GM12874 (cell line): ENCODE data around the gene AFAP1.

ENCODE experiments used
- TF ChIP-seq, protein P1 (sequence below): IDR thresholded peaks from 2 replicates; pipeline ENCODE4 v1.5.1; 2011; ENCODE audit warnings: low read depth, mild to moderate bottlenecking, control low read depth, low read length, moderate library complexity; ENCODE audit not compliant: insufficient read depth

AFAP1 gene

DNA sequence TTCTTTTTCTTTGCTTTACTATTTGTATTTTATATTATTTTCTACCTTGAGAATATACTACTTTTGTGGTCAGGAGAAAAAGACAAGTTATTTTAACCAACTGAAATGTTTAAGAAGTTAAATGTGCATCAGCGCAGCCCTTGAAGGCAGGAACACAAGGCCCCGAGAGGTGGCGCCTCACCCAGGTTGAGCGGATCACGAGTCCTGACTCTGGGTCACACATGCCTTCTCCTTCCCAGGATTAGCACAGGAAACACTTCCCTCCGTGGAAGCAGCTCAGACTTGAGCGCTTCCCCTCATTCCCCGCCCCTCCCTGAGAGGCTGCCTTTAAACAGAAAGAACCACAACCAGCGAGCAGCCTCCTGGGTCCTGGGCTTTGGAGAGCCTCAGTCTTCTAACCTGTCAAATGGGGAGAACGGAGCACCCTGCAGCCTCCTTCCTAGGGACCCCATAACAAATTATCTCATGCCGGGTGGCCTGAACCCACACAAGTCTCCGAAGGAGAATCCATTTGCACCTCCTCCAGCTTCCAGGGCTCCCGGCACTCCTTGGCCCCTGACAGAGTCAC is 217.6 kb downstream of the AFAP1 start:
- TF ChIP-seq, protein P1, sequence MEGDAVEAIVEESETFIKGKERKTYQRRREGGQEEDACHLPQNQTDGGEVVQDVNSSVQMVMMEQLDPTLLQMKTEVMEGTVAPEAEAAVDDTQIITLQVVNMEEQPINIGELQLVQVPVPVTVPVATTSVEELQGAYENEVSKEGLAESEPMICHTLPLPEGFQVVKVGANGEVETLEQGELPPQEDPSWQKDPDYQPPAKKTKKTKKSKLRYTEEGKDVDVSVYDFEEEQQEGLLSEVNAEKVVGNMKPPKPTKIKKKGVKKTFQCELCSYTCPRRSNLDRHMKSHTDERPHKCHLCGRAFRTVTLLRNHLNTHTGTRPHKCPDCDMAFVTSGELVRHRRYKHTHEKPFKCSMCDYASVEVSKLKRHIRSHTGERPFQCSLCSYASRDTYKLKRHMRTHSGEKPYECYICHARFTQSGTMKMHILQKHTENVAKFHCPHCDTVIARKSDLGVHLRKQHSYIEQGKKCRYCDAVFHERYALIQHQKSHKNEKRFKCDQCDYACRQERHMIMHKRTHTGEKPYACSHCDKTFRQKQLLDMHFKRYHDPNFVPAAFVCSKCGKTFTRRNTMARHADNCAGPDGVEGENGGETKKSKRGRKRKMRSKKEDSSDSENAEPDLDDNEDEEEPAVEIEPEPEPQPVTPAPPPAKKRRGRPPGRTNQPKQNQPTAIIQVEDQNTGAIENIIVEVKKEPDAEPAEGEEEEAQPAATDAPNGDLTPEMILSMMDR = peak; percentile 18; the same call in 1 of the 2 replicates

DNA sequence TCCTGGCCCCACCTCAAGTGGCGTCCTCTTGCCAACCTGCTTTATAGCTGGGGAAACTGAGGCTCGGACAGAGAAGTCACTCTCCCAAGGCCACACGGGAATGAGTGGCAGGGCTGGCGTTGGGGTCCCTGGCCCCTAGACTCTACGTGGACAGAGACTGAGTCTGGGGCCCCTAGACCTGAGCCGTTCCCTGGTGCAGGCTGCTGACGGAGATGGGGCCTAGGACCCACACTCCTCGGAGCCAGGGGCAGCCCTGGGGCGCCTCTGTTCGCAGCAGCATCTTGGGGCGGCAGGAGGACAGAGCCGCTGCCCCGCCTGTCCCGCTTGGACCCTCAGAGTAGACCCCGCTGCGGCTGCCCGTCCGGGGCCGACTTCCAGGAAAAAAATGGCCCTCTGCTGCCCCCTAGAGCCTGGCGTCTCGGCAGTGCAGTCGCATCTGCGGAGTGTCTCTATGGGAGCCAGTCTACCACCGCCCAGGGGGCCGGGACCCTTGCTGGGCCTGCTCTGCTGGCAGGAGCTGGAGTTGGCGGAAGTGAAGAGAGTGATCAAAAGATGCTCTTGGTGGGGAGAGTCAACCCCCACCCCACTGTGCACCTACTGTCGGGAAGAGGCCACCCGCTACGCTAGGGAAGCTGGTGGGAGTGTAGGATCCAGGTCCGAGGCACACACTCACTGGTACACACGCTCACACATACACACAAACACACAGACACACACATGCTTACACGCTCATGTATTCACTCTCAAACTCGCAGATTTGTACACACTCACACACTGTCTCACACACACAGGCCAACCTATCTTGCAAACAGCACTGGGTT is 220.1 kb downstream of the AFAP1 start:
- TF ChIP-seq, protein P1 = peak; percentile 64

DNA sequence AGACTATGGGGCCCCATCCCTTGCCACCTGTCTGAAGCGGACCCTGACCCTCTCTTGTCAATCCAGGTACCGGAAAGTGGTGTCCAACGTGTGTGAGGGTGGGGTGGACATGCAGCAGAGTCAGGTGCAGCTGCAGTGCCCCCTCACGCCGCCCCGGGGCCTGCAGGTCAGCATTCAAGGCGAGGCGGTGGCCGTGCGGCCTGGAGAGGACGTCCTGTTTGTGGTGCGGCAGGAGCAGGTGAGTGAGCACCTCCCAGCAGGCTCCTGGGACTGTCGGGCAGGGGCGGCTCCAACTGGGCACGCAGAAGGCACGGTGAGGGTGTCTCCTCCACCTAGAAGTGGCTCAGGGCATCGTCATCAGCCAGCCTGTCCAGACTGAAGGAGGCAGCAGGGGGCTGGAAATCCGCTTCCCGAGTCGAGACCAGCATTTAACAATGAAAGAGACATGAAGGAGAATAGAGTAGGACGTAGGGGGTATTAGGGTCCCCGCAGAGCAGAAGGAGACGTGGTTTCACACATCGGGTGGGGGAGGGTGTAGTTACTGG is 221.6 kb downstream of the AFAP1 start:
- TF ChIP-seq, protein P1 = no peak

DNA sequence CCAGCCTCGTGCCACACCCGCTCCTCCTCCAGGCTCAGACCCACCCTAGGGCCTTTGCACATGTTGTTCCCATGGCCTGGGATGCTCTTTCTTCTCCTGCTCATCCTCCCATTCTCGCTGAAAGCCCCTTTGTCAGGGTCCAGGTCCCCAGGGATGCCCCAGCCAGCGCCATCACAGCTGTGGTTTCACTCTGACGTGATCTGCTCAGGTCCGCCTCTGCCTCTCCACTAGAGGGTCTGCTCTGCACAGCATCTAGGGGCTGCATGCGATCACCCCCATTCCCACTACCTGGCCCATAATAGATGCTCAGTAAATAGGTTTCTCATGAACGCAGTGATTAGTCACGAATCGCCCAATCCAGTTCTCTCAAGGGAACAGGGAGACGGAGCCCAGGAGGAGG is 222.5 kb downstream of the AFAP1 start:
- TF ChIP-seq, protein P1 = no peak

DNA sequence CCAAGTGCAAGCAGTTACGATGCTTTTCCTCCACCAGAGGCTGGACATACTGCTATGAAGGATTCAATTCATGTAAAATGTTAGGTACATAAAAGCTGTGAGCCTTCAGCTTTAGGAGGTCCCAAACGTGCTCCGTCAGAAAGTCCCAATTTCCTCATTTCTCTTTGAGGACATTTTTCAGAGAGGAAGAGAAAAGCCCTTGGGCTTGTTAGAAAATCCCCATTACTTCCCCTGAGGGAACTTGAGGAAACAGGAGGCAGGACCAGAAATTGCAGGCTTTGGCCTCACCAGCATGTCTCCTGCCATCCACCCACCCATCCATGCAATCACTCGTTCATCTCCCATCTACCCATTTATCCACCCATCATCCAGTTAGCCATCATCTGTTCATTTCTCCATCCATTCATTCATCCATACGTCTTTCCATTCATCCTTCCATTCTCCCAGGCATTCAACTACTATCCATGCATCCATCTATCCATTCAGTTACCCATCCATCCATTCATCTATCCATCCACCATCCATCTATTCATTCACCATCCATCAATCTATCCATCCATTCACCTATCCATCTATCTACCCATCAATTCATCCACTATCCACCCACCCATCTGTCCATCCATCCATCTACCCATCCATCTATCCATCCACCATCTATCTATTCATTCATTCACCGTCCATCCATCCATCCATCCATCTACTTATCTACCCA is 223.5 kb downstream of the AFAP1 start:
- TF ChIP-seq, protein P1 = no peak

DNA sequence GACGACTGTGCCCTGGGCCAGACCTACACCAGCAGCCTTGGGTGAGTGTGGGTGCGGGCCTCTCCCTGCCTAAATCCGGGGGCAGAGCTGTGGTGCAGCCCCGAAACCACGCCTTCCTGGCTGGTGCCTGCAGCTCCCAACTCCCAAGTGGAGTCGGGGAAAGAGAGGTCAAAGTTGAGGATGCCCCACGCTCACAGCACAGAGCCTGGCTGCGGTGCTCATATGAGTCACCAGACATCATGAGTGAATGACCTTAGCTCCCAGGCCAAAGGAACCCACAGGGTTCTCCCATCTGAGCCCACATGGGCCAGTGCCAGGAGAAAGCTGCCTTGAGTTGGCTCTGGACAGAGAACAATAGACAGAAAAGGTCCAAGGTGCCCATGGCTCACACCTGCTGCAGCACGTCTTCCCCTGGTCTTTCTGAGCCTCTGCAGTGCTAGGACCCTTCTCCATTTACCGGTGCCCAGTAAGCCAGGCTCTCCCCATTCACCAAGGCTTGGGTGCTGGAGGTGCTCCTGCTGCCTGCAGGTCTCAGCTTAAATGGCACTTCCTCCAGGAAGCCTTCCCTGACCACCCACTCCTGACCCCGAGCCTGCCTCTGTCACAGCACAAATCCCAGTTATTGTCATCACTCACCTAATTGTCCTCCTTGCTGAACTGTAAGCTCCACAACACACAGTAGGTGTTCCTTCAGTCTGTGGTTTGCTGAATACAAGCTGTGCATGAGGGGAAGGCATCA is 224.2 kb downstream of the AFAP1 start:
- TF ChIP-seq, protein P1 = no peak

DNA sequence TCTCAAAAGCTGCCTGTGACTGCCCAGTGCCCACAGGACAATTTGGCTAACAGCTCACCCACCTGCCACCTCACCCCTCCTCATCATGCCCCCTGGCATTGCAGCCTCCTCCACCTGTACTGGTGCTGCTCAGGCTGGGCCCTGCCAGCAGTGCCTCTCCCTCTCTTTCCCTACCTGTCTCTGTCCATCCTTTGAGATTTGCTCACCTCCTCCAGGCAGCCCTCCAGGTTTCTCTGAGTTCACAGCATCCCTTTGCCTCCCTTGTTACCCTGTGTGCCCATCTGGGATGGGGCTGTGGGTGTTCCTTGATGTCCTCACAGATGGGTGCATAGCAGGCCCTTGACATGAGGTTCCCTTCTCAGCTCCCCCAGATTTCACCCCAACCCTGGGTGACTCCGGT is 224.9 kb downstream of the AFAP1 start:
- TF ChIP-seq, protein P1 = no peak
